Sigmoid colon (tissue), 7 donors: Measurements from ENCODE around the gene TBC1D13. TPM values are rescaled to one million over a fixed set of nuclear protein-coding genes. Genes with fewer than 3 reads are reported as not detected.

Source experiments
- DNase-seq: peaks from one replicate; pipeline ENCODE4 v3.0.0-alpha.2; 2019
- H3K27ac ChIP-seq, 4 donors: fragments of 200-600 bp; sonication (generic); one replicate each; pipeline ENCODE4 v1.5.1; 2016 to 2019; ENCODE audit warnings: mild to moderate bottlenecking in 1 of 4
- H3K27me3 ChIP-seq, 3 donors: fragments of 200-600 bp; sonication (generic); one replicate each; pipeline ENCODE4 v1.5.1; 2019; ENCODE audit warnings: mild to moderate bottlenecking in 1 of 3
- H3K36me3 ChIP-seq, 4 donors: fragments of 200-600 bp; sonication (generic); one replicate each; pipeline ENCODE4 v1.5.1; 2016 to 2019
- H3K4me1 ChIP-seq, 4 donors: fragments of 200-600 bp; sonication (generic); one replicate each; pipeline ENCODE4 v1.5.1; 2017 to 2019
- H3K4me3 ChIP-seq, 4 donors: fragments of 200-600 bp; sonication (generic); one replicate each; pipeline ENCODE4 v1.5.1; 2017 to 2019; ENCODE audit warnings: mild to moderate bottlenecking in 2 of 4, moderate library complexity in 1 of 4
- H3K9me3 ChIP-seq, 4 donors: fragments of 200-600 bp in 3 of 4; sonication (generic) in 3 of 4; one replicate each; pipeline versions ENCODE4 v1.5.1 to v1.6.1; 2013 to 2019
- EP300 ChIP-seq, 4 donors: sonication (generic); formaldehyde crosslinking; IDR thresholded peaks; one replicate each; pipeline ENCODE4 v1.6.1; 2017; ENCODE audit warnings: antibody characterized with exemption in 4 of 4
- POLR2A ChIP-seq, 2 donors: fragments of 450-650 bp; IDR thresholded peaks; one replicate each; pipeline ENCODE4 v1.6.1; 2016; ENCODE audit warnings: antibody characterized with exemption in 2 of 2, mild to moderate bottlenecking in 2 of 2, moderate library complexity in 2 of 2
- POLR2AphosphoS5 ChIP-seq, 4 donors: sonication (generic); formaldehyde crosslinking; IDR thresholded peaks; one replicate each; pipeline ENCODE4 v1.6.1; 2017; ENCODE audit warnings: antibody characterized with exemption in 4 of 4
- WGBS, 2 donors: extraction: QIAGEN DNeasy Blood & Tissue Kit; methylation state at CpG; one replicate each; pipeline ENCODE4 v1.1.7; 2013; 5-methylcytosine and 5-hydroxymethylcytosine counted together
- intact Hi-C: fragments of 100-400 bp; cut with DNase I; formaldehyde crosslinking; loops from one replicate; pipeline ENCODE4 v1.15.1; 2023
- polyA plus RNA-seq, 3 donors: library from polyadenylated mRNA; stranded (reverse); fragments of 200-250 nt; gene quantifications; one replicate each; pipeline ENCODE4 v1.2.3, GENCODE V29; 2013
- total RNA-seq, 4 donors: library from RNA; depleted of rRNA; stranded (reverse); fragments of >200 nt; gene quantifications; one replicate each; pipeline ENCODE4 v1.1.0, GENCODE V29; 2016
- TF ChIP-seq, protein P1 (sequence below), 4 experiments: fragments of 450-650 bp in 3 of 4; fragments of 200-600 bp in 1 of 4; IDR thresholded peaks; one replicate each; pipeline ENCODE4 v1.5.1; 2016 to 2019; ENCODE audit warnings: antibody characterized with exemption in 4 of 4, mild to moderate bottlenecking in 3 of 4, moderate library complexity in 2 of 4
- donor health status: healthy with polysubstance abuse.
- donor health status: Bipolar disorder and iron deficiency.
- donor health status: healthy.

The TBC1D13 gene
- total and polyA plus RNA-seq, 7 donors: 9.0 to 25.8 (median 14.3) TPM

DNA sequence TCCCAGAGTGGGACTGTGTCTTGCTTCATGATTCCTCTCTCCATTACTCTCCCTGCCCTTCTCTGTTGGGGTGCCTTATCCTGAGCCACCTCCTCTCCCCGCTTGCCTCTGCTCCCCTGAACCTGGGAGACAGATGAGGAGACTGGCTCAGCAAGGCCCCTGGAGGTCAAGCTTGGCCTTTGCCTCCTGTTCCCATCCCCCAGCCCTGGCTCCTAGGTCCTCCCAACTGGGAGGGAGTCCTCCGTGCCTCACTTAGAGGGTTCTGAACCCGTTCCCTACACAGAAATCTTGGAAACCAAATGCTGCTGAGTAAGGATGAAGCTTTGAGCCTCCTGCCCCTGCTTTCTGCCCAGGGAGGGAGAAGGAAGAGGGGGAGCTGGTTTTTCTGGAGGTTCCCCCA is 21.5 kb downstream of the TBC1D13 start:
- no peak overlapping the region for H3K27ac ChIP-seq
- H3K4me3 ChIP-seq: no peak overlapping the region
- 94 to 96% methylated on average over 3 of the region's 3 CpGs for WGBS, 2 donors
- H3K9me3 ChIP-seq: no peaks in the 10 kb centered on the region
- no peaks in the 10 kb centered on the region for H3K27me3 ChIP-seq
- TF ChIP-seq, protein P1, sequence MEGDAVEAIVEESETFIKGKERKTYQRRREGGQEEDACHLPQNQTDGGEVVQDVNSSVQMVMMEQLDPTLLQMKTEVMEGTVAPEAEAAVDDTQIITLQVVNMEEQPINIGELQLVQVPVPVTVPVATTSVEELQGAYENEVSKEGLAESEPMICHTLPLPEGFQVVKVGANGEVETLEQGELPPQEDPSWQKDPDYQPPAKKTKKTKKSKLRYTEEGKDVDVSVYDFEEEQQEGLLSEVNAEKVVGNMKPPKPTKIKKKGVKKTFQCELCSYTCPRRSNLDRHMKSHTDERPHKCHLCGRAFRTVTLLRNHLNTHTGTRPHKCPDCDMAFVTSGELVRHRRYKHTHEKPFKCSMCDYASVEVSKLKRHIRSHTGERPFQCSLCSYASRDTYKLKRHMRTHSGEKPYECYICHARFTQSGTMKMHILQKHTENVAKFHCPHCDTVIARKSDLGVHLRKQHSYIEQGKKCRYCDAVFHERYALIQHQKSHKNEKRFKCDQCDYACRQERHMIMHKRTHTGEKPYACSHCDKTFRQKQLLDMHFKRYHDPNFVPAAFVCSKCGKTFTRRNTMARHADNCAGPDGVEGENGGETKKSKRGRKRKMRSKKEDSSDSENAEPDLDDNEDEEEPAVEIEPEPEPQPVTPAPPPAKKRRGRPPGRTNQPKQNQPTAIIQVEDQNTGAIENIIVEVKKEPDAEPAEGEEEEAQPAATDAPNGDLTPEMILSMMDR (IDR thresholded peaks at IDR 0.05): no peak
- TF ChIP-seq POLR2A (IDR thresholded peaks at IDR 0.05): no peak
- no peak for TF ChIP-seq EP300 (IDR thresholded peaks at IDR 0.05)
- no peak for TF ChIP-seq POLR2AphosphoS5 (IDR thresholded peaks at IDR 0.05)
- H3K36me3 ChIP-seq: peaks cover 13 to 56% (median 31%) of the 10 kb centered on the region in 4 donors
- H3K4me1 ChIP-seq: no peaks in the 10 kb centered on the region
- intact Hi-C loops: no loop called here
- DNase-seq: no peak

DNA sequence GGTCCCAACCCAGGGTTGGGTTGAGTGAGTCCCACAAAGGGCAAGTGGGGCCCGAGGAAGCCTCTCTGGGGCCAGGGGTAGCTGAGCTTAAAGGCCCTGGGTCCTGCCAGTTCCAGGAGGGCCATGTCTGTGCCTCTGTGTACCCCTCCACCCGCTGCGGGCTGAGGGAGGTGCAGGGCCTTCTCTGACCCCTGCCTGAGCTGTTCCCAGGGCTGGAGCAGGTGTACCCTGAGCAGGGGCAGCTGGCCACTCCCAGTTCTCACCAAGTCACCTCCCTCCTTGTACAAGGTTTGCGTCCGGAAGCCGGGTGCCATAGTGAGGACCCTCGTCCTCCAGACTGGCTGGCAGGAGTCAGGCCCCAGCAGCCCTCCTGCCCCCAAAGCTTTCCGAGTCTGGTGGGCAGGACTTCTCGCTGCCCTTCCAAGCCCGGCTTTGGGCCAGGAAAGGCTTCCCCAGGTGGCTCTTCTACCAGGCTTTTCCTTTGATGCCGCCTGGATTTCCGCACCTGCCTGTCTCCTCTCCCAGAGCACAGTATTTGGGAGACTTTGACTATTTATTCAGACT is 22.1 kb downstream of the TBC1D13 start:
- H3K4me1 ChIP-seq: no peaks in the 10 kb centered on the region

DNA sequence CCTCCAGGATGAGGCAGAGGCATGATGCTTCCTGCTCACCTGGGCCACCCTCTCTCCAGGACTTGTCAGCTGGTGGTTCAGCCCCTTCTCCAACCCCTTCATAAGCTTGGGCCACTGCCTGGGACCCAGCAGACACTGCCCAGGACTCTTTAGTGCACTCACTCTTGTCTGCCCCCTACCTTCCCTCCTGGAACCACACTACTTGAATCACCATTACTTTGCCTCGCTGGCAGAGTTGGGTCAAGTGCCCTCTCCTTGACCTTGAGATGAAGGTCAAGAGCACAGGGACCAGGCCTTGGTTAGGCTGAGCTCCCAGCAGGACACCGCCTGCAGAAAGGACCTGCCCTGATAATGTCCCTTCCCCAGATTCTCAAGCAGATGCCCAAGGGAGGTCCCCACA is 22.8 kb downstream of the TBC1D13 start:
- Histone ChIP-seq H3K9me3 (no peaks in the 10 kb centered on the region), H3K36me3 (peaks cover 7 to 43% (median 26%) of the 10 kb centered on the region in 4 donors), H3K4me3 (no peak overlapping the region), H3K27me3 (no peaks in the 10 kb centered on the region), H3K27ac (no peak overlapping the region), H3K4me1 (no peaks in the 10 kb centered on the region)
- DNase-seq: no peak
- 68 to 81% methylated on average over 2 of the region's 2 CpGs for WGBS, 2 donors
- no peak for TF ChIP-seq POLR2A (IDR thresholded peaks at IDR 0.05)
- TF ChIP-seq, protein P1 (IDR thresholded peaks at IDR 0.05): no peak
- TF ChIP-seq POLR2AphosphoS5 (IDR thresholded peaks at IDR 0.05): no peak
- no peak for TF ChIP-seq EP300 (IDR thresholded peaks at IDR 0.05)
- intact Hi-C loops: no loop called here

More for the DNA sequence above, 22.1 kb downstream of the TBC1D13 start:
- Histone ChIP-seq H3K36me3 (peaks cover 8 to 50% (median 28%) of the 10 kb centered on the region in 4 donors), H3K4me3 (no peak overlapping the region), H3K27me3 (no peaks in the 10 kb centered on the region), H3K27ac (no peak overlapping the region), H3K9me3 (no peaks in the 10 kb centered on the region)
- 95% methylated on average over 12 of the region's 12 CpGs for WGBS, 2 donors
- DNase-seq: no peak
- intact Hi-C loops: no loop called here
- no peak for TF ChIP-seq POLR2A (IDR thresholded peaks at IDR 0.05)
- TF ChIP-seq, protein P1 (IDR thresholded peaks at IDR 0.05): no peak
- TF ChIP-seq POLR2AphosphoS5 (IDR thresholded peaks at IDR 0.05): no peak
- TF ChIP-seq EP300 (IDR thresholded peaks at IDR 0.05): no peak

DNA sequence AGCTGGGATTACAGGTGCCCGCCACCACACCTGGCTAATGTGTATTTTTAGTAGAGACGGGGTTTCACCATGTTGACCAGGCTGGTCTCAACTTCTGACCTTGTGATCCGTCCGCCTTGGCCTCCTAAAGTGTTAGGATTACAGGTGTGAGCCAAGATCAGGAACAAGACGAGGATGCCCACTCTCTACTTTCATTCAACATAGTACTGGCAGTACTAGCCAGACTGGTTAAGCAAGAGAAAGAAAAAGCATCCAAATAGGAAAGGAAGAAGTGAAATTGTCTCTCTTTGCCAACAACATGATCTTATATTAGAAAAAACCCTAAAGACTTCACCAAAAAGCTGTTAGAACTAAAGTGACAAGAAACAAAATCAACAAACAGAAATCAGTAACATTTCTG is 23.8 kb downstream of the TBC1D13 start:
- H3K27me3 ChIP-seq: no peaks in the 10 kb centered on the region
- no peak for DNase-seq
- H3K27ac ChIP-seq: no peak overlapping the region
- intact Hi-C loops: no loop called here
- no peaks in the 10 kb centered on the region for H3K4me1 ChIP-seq
- peaks cover 4 to 33% (median 22%) of the 10 kb centered on the region in 4 donors for H3K36me3 ChIP-seq
- TF ChIP-seq, protein P1 (IDR thresholded peaks at IDR 0.05): no peak
- TF ChIP-seq POLR2A (IDR thresholded peaks at IDR 0.05) (no peak), EP300 (IDR thresholded peaks at IDR 0.05) (no peak), POLR2AphosphoS5 (IDR thresholded peaks at IDR 0.05) (no peak)
- 79 to 92% methylated on average over 5 of the region's 5 CpGs for WGBS, 2 donors
- no peaks in the 10 kb centered on the region for H3K9me3 ChIP-seq
- H3K4me3 ChIP-seq: no peak overlapping the region
